Stimulated activated CD8-positive, alpha-beta memory T cell treated with anti-CD3 and anti-CD28 coated beads, Interleukin-15, amount 100 ng/mL, for 48 hours (primary cell): ENCODE results near the gene RPL36AL.

Experiments
- DNase-seq, 2 donors: peaks; one replicate each; pipeline ENCODE4 v3.0.0-alpha.2; 2020; ENCODE audit warnings: low read depth in 2 of 2

Gene RPL36AL

DNA sequence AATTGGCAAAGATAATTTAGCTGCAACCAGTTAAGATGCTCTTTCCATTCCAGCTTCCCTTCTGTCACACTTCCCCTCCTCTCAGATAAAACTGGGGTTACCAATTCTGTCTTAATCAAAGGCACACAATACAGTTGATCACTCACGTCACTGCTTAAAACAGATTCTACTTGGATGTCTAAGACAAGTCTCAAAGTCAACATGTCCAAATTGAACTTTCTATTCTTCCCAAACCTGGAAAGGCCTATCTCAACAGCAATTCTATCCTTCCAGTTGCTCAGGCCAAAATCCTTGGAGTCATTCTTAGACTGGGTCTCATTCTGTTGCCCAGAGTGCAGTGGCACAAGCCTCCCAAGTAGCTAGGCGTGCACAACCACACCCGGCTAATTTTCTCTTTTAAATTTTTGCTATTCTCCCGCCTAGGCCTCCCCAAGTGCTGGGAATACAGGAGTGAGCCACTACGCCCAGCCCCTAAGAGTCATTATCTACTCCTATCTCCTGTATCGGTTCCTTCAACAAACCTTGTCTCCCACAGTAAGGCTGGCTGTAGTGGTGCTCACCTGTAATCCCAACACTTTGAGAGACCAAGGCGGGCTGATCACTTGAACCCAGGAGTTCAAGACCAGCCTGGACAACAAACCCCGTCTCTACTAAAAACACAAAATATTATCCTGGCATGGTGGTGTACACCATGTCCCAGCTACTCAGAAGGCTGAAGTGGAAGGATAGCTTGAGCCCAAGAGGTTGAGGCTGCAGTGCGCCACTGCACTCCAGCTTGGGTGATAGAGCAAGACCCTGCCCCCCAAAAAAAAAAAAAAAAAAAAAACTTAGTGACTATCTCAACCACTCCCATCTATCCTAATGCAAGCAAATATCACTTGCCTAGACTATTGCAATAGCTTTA lies 39.0 kb downstream of the RPL36AL start:
- DNase-seq, result no peak

DNA sequence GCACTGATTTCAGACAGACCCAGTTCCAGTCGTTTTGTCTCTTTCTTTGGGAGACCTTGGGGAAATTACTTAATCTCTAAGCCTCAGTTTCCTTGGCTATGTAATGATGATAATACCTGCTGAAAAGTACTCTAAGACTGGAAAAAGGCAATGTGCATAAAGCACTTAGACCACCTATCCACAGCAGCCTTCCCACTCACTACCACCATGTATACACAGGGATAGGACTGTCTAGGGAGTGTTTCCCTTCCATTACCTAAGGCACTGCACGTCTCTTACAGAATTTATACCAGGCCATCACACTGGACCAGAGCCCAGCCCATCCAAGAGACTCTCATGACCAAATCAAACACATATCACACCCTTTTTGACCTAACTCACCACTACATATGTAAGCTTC lies 40.6 kb downstream of the RPL36AL start:
- DNase-seq, result no peak

DNA sequence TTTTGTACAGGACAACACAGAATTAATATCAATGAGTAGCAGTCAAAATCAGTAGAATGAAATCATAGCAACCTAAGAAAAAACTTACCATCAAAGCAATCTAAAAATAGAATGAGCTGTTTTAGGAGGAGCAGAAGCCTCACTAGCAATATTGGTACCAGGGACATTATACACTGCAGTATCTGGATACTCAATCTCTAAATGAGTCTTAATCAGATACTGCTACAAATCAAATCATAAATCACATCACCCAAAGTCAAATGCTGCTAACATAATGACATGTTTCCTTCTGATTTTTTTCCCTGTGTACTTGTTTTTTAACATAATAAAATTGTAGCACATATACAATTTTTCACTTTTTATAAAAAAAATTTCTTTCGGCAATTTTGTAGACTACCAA lies 42.3 kb downstream of the RPL36AL start:
- no peak for DNase-seq

DNA sequence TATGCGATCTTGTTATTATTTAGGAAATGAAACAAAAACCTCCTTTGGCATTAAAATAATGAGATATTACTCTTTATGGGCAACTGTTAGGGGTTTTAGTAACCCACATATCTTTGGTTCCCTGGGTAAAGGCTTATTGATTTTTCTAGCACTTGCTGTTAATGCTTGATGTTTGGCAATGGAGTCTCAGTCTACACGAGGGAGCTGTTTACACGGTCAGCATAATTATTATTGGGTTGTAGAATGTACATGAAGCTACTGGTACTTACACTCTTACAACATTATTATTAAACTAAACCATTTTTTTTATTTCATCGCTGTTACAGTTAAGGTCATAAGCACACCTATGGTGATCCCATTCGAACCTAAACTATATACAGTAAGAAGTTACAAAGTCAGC lies 46.4 kb downstream of the RPL36AL start:
- DNase-seq, result no peak

DNA sequence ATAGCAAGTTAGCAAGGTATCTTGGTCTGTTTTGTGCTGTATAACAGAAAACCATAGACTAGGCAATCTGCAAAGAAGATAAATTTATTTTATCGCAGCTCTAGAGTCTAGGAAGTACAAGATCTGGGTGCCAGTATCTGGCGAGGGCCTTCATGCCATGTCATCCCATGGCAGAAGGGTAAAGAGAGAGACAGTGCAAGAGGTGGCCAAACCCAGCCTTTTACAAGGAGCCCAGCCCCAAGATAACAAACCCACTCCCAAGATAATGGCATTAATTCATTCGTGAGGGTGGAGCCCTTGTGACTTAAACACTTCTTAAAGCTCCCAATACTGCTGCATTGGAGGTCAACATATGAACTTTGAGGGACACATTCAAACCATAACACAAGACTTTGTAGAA lies 51.1 kb downstream of the RPL36AL start:
- DNase-seq, result no peak
